Measurements from ENCODE around the gene SGO2.
"Not testable (repeated sequence)": the region's sequence is repeated elsewhere in the genome, so short reads cannot be mapped to it uniquely, and the experiment has no call there.

The SGO2 gene

GRCh38 chr2:200624026-200624425, 98.0 kb downstream of the SGO2 start:
- no peak for DNase-seq

DNA sequence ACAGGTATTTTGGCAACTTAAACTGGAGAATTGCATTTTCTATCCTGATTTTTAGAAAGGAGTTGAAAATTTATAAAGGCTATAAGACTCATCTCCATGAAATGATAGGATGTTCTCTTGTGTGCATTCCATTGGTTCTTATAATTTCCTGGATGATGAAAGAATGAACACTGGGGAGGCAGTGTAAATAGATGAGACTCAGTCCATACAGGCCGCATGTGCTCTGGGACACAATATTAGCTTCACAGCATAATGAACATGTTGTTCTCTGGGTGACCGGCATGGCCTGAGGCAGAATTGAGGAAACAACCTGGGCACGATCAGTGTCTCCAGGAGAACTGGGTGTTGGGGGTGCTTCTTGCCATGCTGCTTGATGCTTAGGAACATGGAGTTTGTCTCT, 98.7 kb downstream of the SGO2 start:
- DNase-seq, result no peak

DNA sequence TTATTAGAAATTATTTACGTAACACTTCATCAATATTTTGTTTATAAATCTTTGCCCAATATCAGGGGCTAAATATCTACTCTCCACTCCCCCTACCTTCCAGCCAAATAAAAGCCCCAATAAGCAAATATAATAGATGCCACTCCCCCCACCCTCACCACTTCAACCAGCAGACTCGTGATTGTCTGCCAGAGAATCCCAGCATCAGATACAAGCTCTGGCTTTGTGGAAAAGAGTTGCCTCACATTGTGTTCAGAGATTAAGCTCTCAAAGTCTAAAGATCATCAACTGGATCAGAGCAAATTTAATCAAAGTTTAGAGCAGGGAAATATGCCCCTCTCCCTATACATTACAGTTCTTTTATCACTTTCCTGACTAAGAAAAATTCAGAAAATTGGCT, 99.3 kb downstream of the SGO2 start:
- no peak for DNase-seq

- DNase-seq, result no peak
Observed at GRCh38 chr2:200625958-200626363, 100.0 kb downstream of the SGO2 start.

GRCh38 chr2:200627110-200627770, 101.2 kb downstream of the SGO2 start:
- no peak for DNase-seq

DNA sequence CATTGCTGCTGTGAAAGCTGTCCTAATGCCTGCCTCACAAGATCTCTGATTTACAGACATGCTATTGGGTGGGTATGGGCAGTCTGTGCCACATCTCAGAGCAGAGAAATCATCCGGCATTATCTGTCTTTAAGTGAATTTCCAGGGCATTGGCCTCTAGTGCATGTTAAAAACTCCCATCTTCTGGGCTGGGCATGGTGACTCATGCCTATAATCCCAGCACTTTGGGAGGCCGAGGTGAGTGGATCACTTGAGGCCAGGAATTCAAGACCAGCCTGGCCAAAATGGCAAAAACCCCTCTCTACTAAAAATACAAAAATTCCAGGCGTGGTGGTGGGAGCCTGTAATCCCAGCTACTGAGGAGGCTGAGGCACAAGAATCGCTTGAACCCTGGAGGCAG, 102.5 kb downstream of the SGO2 start:
- DNase-seq, result not testable (repeated sequence)

GRCh38 chr2:200631287-200631686, 105.3 kb downstream of the SGO2 start:
- no peak for DNase-seq

Data from femur (tissue), 1 donor.